K562 (cell line): Measurements from ENCODE around the gene LIX1L. TPM values are rescaled to one million over a fixed set of nuclear protein-coding genes. Genes with fewer than 3 reads are reported as not detected.
A peak's percentile ranks its signal among the peaks of the same experiment; 100 is the strongest.

Experiments
- ARID3A ChIP-seq: IDR thresholded peaks from 2 replicates; pipeline ENCODE4 v1.6.1; 2012; ENCODE audit warnings: low read depth, low read length, improper control_type of control experiment, borderline replicate concordance
- ELF1 ChIP-seq: fragments of 200-800 bp; sonication (Bioruptor generic); IDR thresholded peaks from 2 replicates; pipeline ENCODE4 v1.6.1; 2016; ENCODE audit warnings: missing genetic modification characterization, missing compliant biosample characterization
- EP300 ChIP-seq: IDR thresholded peaks from 2 replicates; pipeline ENCODE4 v1.6.1; 2012; ENCODE audit warnings: low read length, improper control_type of control experiment
- FOXA3 ChIP-seq, 2 experiments: fragments of 450-650 bp in 1 of 2; sonication (generic) in 1 of 2; formaldehyde crosslinking; IDR thresholded peaks in 1 of 2; conservative IDR thresholded peaks in 1 of 2; 2 replicates each; pipeline versions ENCODE4 v1.4.0 to v1.8.0; 2020 to 2022; ENCODE audit warnings: mild to moderate bottlenecking in 2 of 2, missing genetic modification reagents in 1 of 2
- HMG20A ChIP-seq: fragments of 450-650 bp; formaldehyde crosslinking; conservative IDR thresholded peaks from 2 replicates; pipeline ENCODE4 v1.4.0; 2020; ENCODE audit warnings: mild to moderate bottlenecking, mixed read lengths
- HNRNPUL1 ChIP-seq: fragments of 200-400 bp; formaldehyde crosslinking; IDR thresholded peaks from 2 replicates; pipeline ENCODE4 v1.6.1; 2017; ENCODE audit warnings: low read length
- KDM2B ChIP-seq: fragments of 250-450 bp; sonication (Bioruptor Pico); IDR thresholded peaks from 2 replicates; pipeline ENCODE4 v1.8.0; 2021; ENCODE audit warnings: mild to moderate bottlenecking, moderate library complexity
- MLLT1 ChIP-seq, 2 experiments: fragments of 450-650 bp; IDR thresholded peaks; 2 replicates each; pipeline ENCODE4 v1.6.1; 2016
- MTA3 ChIP-seq: fragments of 450-650 bp; formaldehyde crosslinking; IDR thresholded peaks from 2 replicates; pipeline ENCODE4 v1.6.1; 2017; ENCODE audit warnings: mild to moderate bottlenecking, borderline replicate concordance
- RAD21 ChIP-seq, 2 experiments: fragments of 250-450 bp in 1 of 2; fragments of 450-650 bp in 1 of 2; sonication (Bioruptor Pico) in 1 of 2; formaldehyde crosslinking in 1 of 2; IDR thresholded peaks in 1 of 2; conservative IDR thresholded peaks in 1 of 2; 2 replicates each; pipeline versions ENCODE4 v1.4.0 to v1.8.0; 2020 to 2022; ENCODE audit warnings: mild to moderate bottlenecking in 2 of 2, moderate library complexity in 1 of 2
- SMC3 ChIP-seq: conservative IDR thresholded peaks from 2 replicates; pipeline ENCODE4 v1.6.1; 2011; ENCODE audit warnings: low read depth, low read length, improper control_type of control experiment; ENCODE audit not compliant: insufficient read depth
- TAL1 ChIP-seq: fragments of 450-650 bp; IDR thresholded peaks from 2 replicates; pipeline ENCODE4 v1.6.1; 2016; ENCODE audit warnings: mild to moderate bottlenecking
- TCFL5 ChIP-seq: fragments of 250-450 bp; sonication (Bioruptor Pico); conservative IDR thresholded peaks from 2 replicates; pipeline ENCODE4 v1.6.1; 2021; ENCODE audit warnings: mild to moderate bottlenecking, moderate library complexity, matching md5 sums
- ZFP30 ChIP-seq: fragments of 250-450 bp; sonication (Bioruptor Pico); IDR thresholded peaks from 2 replicates; pipeline ENCODE4 v1.8.0; 2022; ENCODE audit warnings: moderate library complexity, mild to moderate bottlenecking, inconsistent platforms, borderline replicate concordance
- ZNF175 ChIP-seq: fragments of 200-800 bp; sonication (Bioruptor generic); IDR thresholded peaks from 2 replicates; pipeline ENCODE4 v1.6.1; 2016; ENCODE audit warnings: low read depth, mild to moderate bottlenecking, missing genetic modification characterization, missing compliant biosample characterization
- ZNF347 ChIP-seq: fragments of 450-650 bp; formaldehyde crosslinking; IDR thresholded peaks from 2 replicates; pipeline ENCODE4 v1.4.0; 2020; ENCODE audit warnings: low read depth, mild to moderate bottlenecking, moderate library complexity
- ZNF57 ChIP-seq: fragments of 450-650 bp; formaldehyde crosslinking; IDR thresholded peaks from 2 replicates; pipeline ENCODE4 v1.4.0; 2020; ENCODE audit warnings: mild to moderate bottlenecking, moderate library complexity
- polyA plus RNA-seq, 8 experiments: library from polyadenylated mRNA; depleted of rRNA in 4 of 8; stranded (reverse) in 5 of 8; unstranded in 3 of 8; fragments of >200 nt; fragmentation: Nextera tagmentation in 2 of 8; fragmentation: Illumina TruSeq in 1 of 8; extraction: Ambion mirVana in 2 of 8; extraction: Trizol in 1 of 8; gene quantifications; 2 replicates each; pipeline versions ENCODE4 v1.2.1 to v1.2.3, GENCODE V29; 2011 to 2014; ENCODE audit warnings: inconsistent platforms in 1 of 8, missing spikeins in 1 of 8
- total RNA-seq, 7 experiments: library from RNA; depleted of rRNA in 6 of 7; stranded (reverse); fragments of >200 nt in 6 of 7; fragmentation: Illumina TruSeq in 2 of 7; extraction: Trizol in 2 of 7; gene quantifications; 2 replicates each; pipeline versions ENCODE4 v1.2.1 to v1.2.3, GENCODE V29; 2011 to 2021; ENCODE audit warnings: low replicate concordance in 1 of 7
- TF ChIP-seq, protein P1 (sequence below): fragments of 450-650 bp; formaldehyde crosslinking; IDR thresholded peaks from 2 replicates; pipeline ENCODE4 v1.4.0; 2020; ENCODE audit warnings: mild to moderate bottlenecking, moderate library complexity
- TF ChIP-seq, protein P2 (sequence below): fragments of 250-450 bp; sonication (Bioruptor Pico); IDR thresholded peaks from 2 replicates; pipeline ENCODE4 v1.8.0; 2022; ENCODE audit warnings: moderate library complexity, mild to moderate bottlenecking, inconsistent platforms

Gene LIX1L
- total and polyA plus RNA-seq, 9 of the 15 experiments (the other 6 are each of a cell fraction or from before 2014, with no cell fraction given): 4.6 to 26.5 (median 12.5) TPM

GRCh38 chr1:145995148-145995881, 37.5 kb upstream of the LIX1L start (continued):
- TF ChIP-seq ZFP30: no peak
- TF ChIP-seq ZNF347 (CRISPR knock-in tag): 0 out of 2 replicates have a peak, but pooled peaks have one; percentile 20
- TF ChIP-seq SMC3: no peak
- no peak for TF ChIP-seq FOXA3 (CRISPR knock-in tag; conservative IDR thresholded peaks at IDR 0.05 in 1 of 2, IDR thresholded peaks at IDR 0.05 in 1 of 2)
- TF ChIP-seq, protein P1, sequence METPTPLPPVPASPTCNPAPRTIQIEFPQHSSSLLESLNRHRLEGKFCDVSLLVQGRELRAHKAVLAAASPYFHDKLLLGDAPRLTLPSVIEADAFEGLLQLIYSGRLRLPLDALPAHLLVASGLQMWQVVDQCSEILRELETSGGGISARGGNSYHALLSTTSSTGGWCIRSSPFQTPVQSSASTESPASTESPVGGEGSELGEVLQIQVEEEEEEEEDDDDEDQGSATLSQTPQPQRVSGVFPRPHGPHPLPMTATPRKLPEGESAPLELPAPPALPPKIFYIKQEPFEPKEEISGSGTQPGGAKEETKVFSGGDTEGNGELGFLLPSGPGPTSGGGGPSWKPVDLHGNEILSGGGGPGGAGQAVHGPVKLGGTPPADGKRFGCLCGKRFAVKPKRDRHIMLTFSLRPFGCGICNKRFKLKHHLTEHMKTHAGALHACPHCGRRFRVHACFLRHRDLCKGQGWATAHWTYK: 0 out of 2 replicates have a peak, but pooled peaks have one; percentile 31
- no peak for TF ChIP-seq ZNF175
- TF ChIP-seq MLLT1 (IDR thresholded peaks at IDR 0.05): peak; percentile 13 to 59
- 0 out of 4 replicates have a peak, but pooled peaks of 1 of the 2 experiments have one; percentile 6 for TF ChIP-seq RAD21 (CRISPR knock-in tag; conservative IDR thresholded peaks at IDR 0.05 in 1 of 2, IDR thresholded peaks at IDR 0.05 in 1 of 2)
- 0 out of 2 replicates have a peak, but pooled peaks have one; percentile 13 for TF ChIP-seq ZNF57 (CRISPR knock-in tag)
- no peak for TF ChIP-seq ELF1
- 0 out of 2 replicates have a peak, but pooled peaks have one; percentile 1 for TF ChIP-seq TAL1
- 0 out of 2 replicates have a peak, but pooled peaks have one; percentile 15 for TF ChIP-seq MTA3
- TF ChIP-seq ARID3A: 0 out of 2 replicates have a peak, but pooled peaks have one; percentile 25
- TF ChIP-seq HNRNPUL1: no peak
- TF ChIP-seq EP300: no peak
- no peak for TF ChIP-seq KDM2B
- TF ChIP-seq TCFL5 (CRISPR knock-in tag): no peak
- TF ChIP-seq, protein P2, sequence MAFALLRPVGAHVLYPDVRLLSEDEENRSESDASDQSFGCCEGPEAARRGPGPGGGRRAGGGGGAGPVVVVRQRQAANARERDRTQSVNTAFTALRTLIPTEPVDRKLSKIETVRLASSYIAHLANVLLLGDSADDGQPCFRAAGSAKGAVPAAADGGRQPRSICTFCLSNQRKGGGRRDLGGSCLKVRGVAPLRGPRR (CRISPR knock-in tag): no peak
- no peak for TF ChIP-seq HMG20A
